Lung (tissue), 12 donors: ENCODE measurements around the gene PRTFDC1. TPM values are rescaled to one million over a fixed set of nuclear protein-coding genes. Genes with fewer than 3 reads are reported as not detected.
A peak's percentile ranks its signal among the peaks of the same experiment; 100 is the strongest.

Experiments used
- ATAC-seq: fragments of 200-7000 bp; cut with Tn5 transposase; one replicate; pipeline ENCODE4 v1.9.1; 2020; ENCODE audit warnings: moderate number of reproducible peaks; ENCODE audit not compliant: insufficient read depth, low FRiP score
- DNase-seq, 3 donors: peaks; one replicate each; pipeline ENCODE4 v3.0.0-alpha.2; 2013 to 2017
- H3K27ac ChIP-seq, 2 donors: one replicate each; pipeline ENCODE4 v1.5.1; 2013; ENCODE audit warnings: mild to moderate bottlenecking in 2 of 2, moderate library complexity in 2 of 2, control low read depth in 1 of 2, inconsistent platforms in 1 of 2, low read depth in 1 of 2, low read length in 1 of 2
- H3K27me3 ChIP-seq, 3 donors: one replicate each; pipeline ENCODE4 v1.5.1; 2013; ENCODE audit warnings: low read length in 2 of 3; ENCODE audit not compliant: control insufficient read depth in 3 of 3, insufficient read depth in 3 of 3
- H3K36me3 ChIP-seq, 4 donors: one replicate each; pipeline ENCODE4 v1.5.1; 2013; ENCODE audit warnings: low read length in 4 of 4, mild to moderate bottlenecking in 1 of 4, moderate library complexity in 1 of 4; ENCODE audit not compliant: control insufficient read depth in 4 of 4, insufficient read depth in 4 of 4
- H3K4me1 ChIP-seq, 5 donors: one replicate each; pipeline ENCODE4 v1.5.1; 2013; ENCODE audit warnings: low read length in 5 of 5, mild to moderate bottlenecking in 2 of 5, moderate library complexity in 1 of 5; ENCODE audit not compliant: control insufficient read depth in 5 of 5, insufficient read depth in 5 of 5
- H3K4me3 ChIP-seq: one replicate; pipeline ENCODE4 v1.5.1; 2013; ENCODE audit warnings: mild to moderate bottlenecking, control low read depth, moderate library complexity
- H3K9ac ChIP-seq, 2 donors: one replicate each; pipeline ENCODE4 v1.5.1; 2013; ENCODE audit warnings: low read length in 2 of 2, control low read depth in 1 of 2; ENCODE audit not compliant: insufficient read depth in 1 of 2
- H3K9me3 ChIP-seq, 4 donors: one replicate each; pipeline ENCODE4 v1.5.1; 2013; ENCODE audit warnings: low read length in 3 of 4, mild to moderate bottlenecking in 1 of 4, moderate library complexity in 1 of 4; ENCODE audit not compliant: control insufficient read depth in 4 of 4, insufficient read depth in 3 of 4
- WGBS, 2 donors: extraction: QIAGEN DNeasy Blood & Tissue Kit; methylation state at CpG; one replicate each; pipeline ENCODE4 v1.1.7; 2013; 5-methylcytosine and 5-hydroxymethylcytosine counted together
- polyA plus RNA-seq, 2 donors: library from polyadenylated mRNA; stranded (reverse); fragments of 200-250 nt; gene quantifications; one replicate each; pipeline ENCODE4 v1.2.1, GENCODE V29; 2013
- total RNA-seq, 2 donors: library from RNA; depleted of rRNA in 1 of 2; stranded (reverse); fragments of >200 nt in 1 of 2; gene quantifications; one replicate each; pipeline ENCODE4 v1.2.1, GENCODE V29; 2014 to 2021
- TF ChIP-seq, protein P1 (sequence below): IDR thresholded peaks from 2 replicates; pipeline ENCODE4 v1.5.1; 2012; ENCODE audit warnings: mild to moderate bottlenecking; ENCODE audit errors: control extremely low read depth, extremely low read depth
- donor health status: control.
- donor health status: control.
- donor health status: Bipolar disorder and iron deficiency.
- donor health status: healthy.
- donor health status: DM: yes; HTN: yes; CAD: no.

Gene PRTFDC1
- total and polyA plus RNA-seq, 4 donors = 1.6 to 12.5 (median 3.1) TPM

GRCh38 chr10:24847112-24848070 lies 105.0 kb downstream of the PRTFDC1 start:
- no peak overlapping the region for H3K9ac ChIP-seq
- peaks cover 0 to 15% (median 0%) of the 10 kb centered on the region in 5 donors for H3K4me1 ChIP-seq
- TF ChIP-seq, protein P1, sequence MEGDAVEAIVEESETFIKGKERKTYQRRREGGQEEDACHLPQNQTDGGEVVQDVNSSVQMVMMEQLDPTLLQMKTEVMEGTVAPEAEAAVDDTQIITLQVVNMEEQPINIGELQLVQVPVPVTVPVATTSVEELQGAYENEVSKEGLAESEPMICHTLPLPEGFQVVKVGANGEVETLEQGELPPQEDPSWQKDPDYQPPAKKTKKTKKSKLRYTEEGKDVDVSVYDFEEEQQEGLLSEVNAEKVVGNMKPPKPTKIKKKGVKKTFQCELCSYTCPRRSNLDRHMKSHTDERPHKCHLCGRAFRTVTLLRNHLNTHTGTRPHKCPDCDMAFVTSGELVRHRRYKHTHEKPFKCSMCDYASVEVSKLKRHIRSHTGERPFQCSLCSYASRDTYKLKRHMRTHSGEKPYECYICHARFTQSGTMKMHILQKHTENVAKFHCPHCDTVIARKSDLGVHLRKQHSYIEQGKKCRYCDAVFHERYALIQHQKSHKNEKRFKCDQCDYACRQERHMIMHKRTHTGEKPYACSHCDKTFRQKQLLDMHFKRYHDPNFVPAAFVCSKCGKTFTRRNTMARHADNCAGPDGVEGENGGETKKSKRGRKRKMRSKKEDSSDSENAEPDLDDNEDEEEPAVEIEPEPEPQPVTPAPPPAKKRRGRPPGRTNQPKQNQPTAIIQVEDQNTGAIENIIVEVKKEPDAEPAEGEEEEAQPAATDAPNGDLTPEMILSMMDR = no peak
- no peaks in the 10 kb centered on the region for H3K36me3 ChIP-seq
- 83 to 96% methylated on average over 13 of the region's 13 CpGs for WGBS, 2 donors
- no peak overlapping the region for H3K4me3 ChIP-seq
- H3K27me3 ChIP-seq = no peaks in the 10 kb centered on the region
- no peak for ATAC-seq
- peak in 1 of 3 donors; percentile 16 for DNase-seq
- H3K27ac ChIP-seq = no peak overlapping the region
- H3K9me3 ChIP-seq = no peaks in the 10 kb centered on the region

GRCh38 chr10:24844742-24845141 lies 107.7 kb downstream of the PRTFDC1 start:
- TF ChIP-seq, protein P1 = no peak
- Histone ChIP-seq H3K27me3 (no peaks in the 10 kb centered on the region), H3K27ac (no peak overlapping the region), H3K4me3 (no peak overlapping the region), H3K36me3 (no peaks in the 10 kb centered on the region), H3K9ac (no peak overlapping the region), H3K9me3 (no peaks in the 10 kb centered on the region), H3K4me1 (peaks cover 0 to 11% (median 0%) of the 10 kb centered on the region in 5 donors)
- 85 to 87% methylated on average over 2 of the region's 2 CpGs for WGBS, 2 donors
- DNase-seq (no peak), ATAC-seq (no peak)

DNA sequence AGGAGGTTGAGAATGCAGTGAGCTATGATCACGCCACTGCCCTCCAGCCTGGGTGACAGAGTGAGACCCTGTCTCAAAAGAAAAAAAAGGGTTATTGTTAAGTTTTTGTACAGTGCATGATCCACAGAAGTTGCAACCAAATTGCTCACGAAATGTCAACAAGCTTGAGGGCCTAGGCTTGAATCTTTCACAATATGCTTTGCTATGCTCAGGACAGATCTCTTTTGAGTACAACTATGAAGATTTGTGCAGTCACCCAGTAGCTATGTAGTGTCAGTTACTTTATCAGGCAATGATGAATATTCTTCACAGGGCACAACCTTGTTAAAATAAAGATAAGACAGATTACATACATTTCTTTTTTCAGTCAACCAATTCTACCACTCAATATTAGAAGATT lies 109.2 kb downstream of the PRTFDC1 start:
- Histone ChIP-seq H3K9me3 (no peaks in the 10 kb centered on the region), H3K9ac (no peak overlapping the region), H3K27me3 (no peaks in the 10 kb centered on the region), H3K27ac (no peak overlapping the region), H3K4me3 (no peak overlapping the region), H3K4me1 (peaks cover 0 to 8% (median 0%) of the 10 kb centered on the region in 5 donors), H3K36me3 (no peaks in the 10 kb centered on the region)
- ATAC-seq = no peak
- DNase-seq = no peak
- WGBS, 2 donors = 48 to 66% methylated on average over 2 of the region's 2 CpGs
- TF ChIP-seq, protein P1 = no peak
